ENCODE data around the gene ADPRHL1. TPM values are rescaled to one million over a fixed set of nuclear protein-coding genes. Genes with fewer than 3 reads are reported as not detected.
A peak's percentile ranks its signal among the peaks of the same experiment; 100 is the strongest.

The ADPRHL1 gene
- total RNA-seq, 1 experiment from 2014 or later: 2.7 TPM

GRCh38 chr13:113403255-113404104, 49.8 kb downstream of the ADPRHL1 start:
- Histone ChIP-seq H3K23me2 (ENCODE audit: insufficient read length, low read depth, low read length, poor library complexity, severe bottlenecking) (peaks cover 7% of the 10 kb centered on the region), H3K4me1 (ENCODE audit: insufficient read depth, low read length) (no peaks in the 10 kb centered on the region), H3K9ac (ENCODE audit: extremely low read depth, insufficient read length, low read length) (no peak overlapping the region), H2BK12ac (ENCODE audit: insufficient read length, low read depth, low read length) (no peak overlapping the region), H2BK15ac (ENCODE audit: low read depth, low read length) (no peak overlapping the region), H3K4ac (ENCODE audit: low read depth, low read length) (no peak overlapping the region), H4K91ac (ENCODE audit: insufficient read length, low read depth, low read length) (no peak overlapping the region), H2AFZ (ENCODE audit: low read length) (no peak overlapping the region), H2AK5ac (ENCODE audit: insufficient read length, low read length) (no peak overlapping the region), H3K18ac (ENCODE audit: insufficient read length, low read depth, low read length) (no peak overlapping the region), H4K20me1 (ENCODE audit: control insufficient read depth, insufficient read depth, insufficient read length) (no peaks in the 10 kb centered on the region), H3K27ac (ENCODE audit: insufficient read length, low read depth, low read length) (no peak overlapping the region), H3K23ac (ENCODE audit: insufficient read length, low read depth, low read length) (no peak overlapping the region), H3K14ac (ENCODE audit: insufficient read depth, low read length) (no peak overlapping the region), H3K56ac (ENCODE audit: insufficient read length, low read depth, low read length) (no peak overlapping the region), H3K9me3 (ENCODE audit: control insufficient read depth, low read depth, low read length) (no peaks in the 10 kb centered on the region), H3T11ph (ENCODE audit: low read length) (no peak overlapping the region), H2BK120ac (ENCODE audit: low read depth, low read length, poor library complexity, severe bottlenecking) (no peak overlapping the region), H3K79me1 (ENCODE audit: insufficient read depth, low read depth, low read length, poor library complexity, severe bottlenecking) (no peaks in the 10 kb centered on the region), H3K79me2 (ENCODE audit: insufficient read depth, low read length) (no peaks in the 10 kb centered on the region), H4K8ac (replicated peaks; ENCODE audit: insufficient read length, low read depth, low read length) (no peak overlapping the region), H3K27me3 (ENCODE audit: insufficient read depth, low read length) (no peaks in the 10 kb centered on the region), H3K4me2 (ENCODE audit: insufficient read depth, insufficient read length, low read length) (no peak overlapping the region), H4K5ac (ENCODE audit: insufficient read length, low read depth, low read length) (no peak overlapping the region), H2BK20ac (ENCODE audit: low read depth, low read length, poor library complexity, severe bottlenecking) (no peak overlapping the region), H2BK5ac (ENCODE audit: insufficient read length, low read length) (no peak overlapping the region)
- WGBS (ENCODE audit: extremely low coverage, insufficient read length, low lambda C conversion rate): no CpG with 5 or more reads among the region's 32 CpGs
- no peak for TF ChIP-seq CTCF (conservative IDR thresholded peaks at IDR 0.05)
- H3K4me3 Mint-ChIP-seq: no peak overlapping the region
- no peaks in the 10 kb centered on the region; the same call in 1 of the 2 replicates for H3K27me3 Mint-ChIP-seq (ENCODE audit: low read depth)
- no peaks in the 10 kb centered on the region for H3K36me3 Mint-ChIP-seq (ENCODE audit: insufficient read depth in 1 of 3, low read depth in 3 of 3)
- peak; percentile 28 for DNase-seq
- H3K9me3 Mint-ChIP-seq: no peaks in the 10 kb centered on the region
- H3K4me1 Mint-ChIP-seq: peaks cover 11% of the 10 kb centered on the region in 2 experiments
- peak overlapping the region in 1 of 3 experiments; percentile 81; a peak in 1 of 7 replicates for H3K27ac Mint-ChIP-seq
